Testis (tissue), 5 donors: ENCODE measurements around the gene IGSF9. TPM values are rescaled to one million over a fixed set of nuclear protein-coding genes. Genes with fewer than 3 reads are reported as not detected.

Experiments
- DNase-seq: peaks from one replicate; pipeline ENCODE4 v3.0.0-alpha.2; 2019
- H3K27ac ChIP-seq, 2 donors: fragments of 200-600 bp; sonication (generic); one replicate each; pipeline ENCODE4 v1.5.1; 2019
- H3K27me3 ChIP-seq: fragments of 200-600 bp; sonication (generic); one replicate; pipeline ENCODE4 v1.5.1; 2019
- H3K36me3 ChIP-seq: fragments of 200-600 bp; sonication (generic); one replicate; pipeline ENCODE4 v1.5.1; 2017; ENCODE audit warnings: low read depth; ENCODE audit errors: missing control alignments
- H3K4me1 ChIP-seq: fragments of 200-600 bp; sonication (generic); one replicate; pipeline ENCODE4 v1.5.1; 2019
- H3K4me3 ChIP-seq, 2 donors: fragments of 200-600 bp; sonication (generic); one replicate each; pipeline ENCODE4 v1.5.1; 2017 to 2019
- H3K9me3 ChIP-seq: fragments of 200-600 bp; sonication (generic); one replicate; pipeline ENCODE4 v1.5.1; 2017
- CTCF ChIP-seq, 3 experiments: fragments of 450-650 bp in 2 of 3; fragments of 200-600 bp in 1 of 3; sonication (generic) in 1 of 3; IDR thresholded peaks; one replicate each; pipeline ENCODE4 v1.5.1; 2016 to 2019; ENCODE audit warnings: antibody characterized with exemption in 3 of 3, mild to moderate bottlenecking in 2 of 3, moderate library complexity in 1 of 3
- POLR2A ChIP-seq: fragments of 450-650 bp; IDR thresholded peaks from one replicate; pipeline ENCODE4 v1.6.1; 2017; ENCODE audit warnings: antibody characterized with exemption, mild to moderate bottlenecking, moderate library complexity
- WGBS, 2 donors: methylation state at CpG; one replicate each; pipeline ENCODE4 v1.1.5; 2018; 5-methylcytosine and 5-hydroxymethylcytosine counted together
- intact Hi-C: fragments of 100-400 bp; cut with DNase I; formaldehyde crosslinking; loops from one replicate; pipeline ENCODE4 v1.15.1; 2023; ENCODE audit warnings: low total_unique reads
- long read RNA-seq, 2 donors: transcript quantifications; one replicate each; lab custom pipeline, GENCODE V29; 2026
- polyA plus RNA-seq: library from polyadenylated mRNA; stranded (reverse); fragments of 350-450 nt; fragmentation: Illumina TruSeq; extraction: RNeasy Lipid Tissue Mini Kit (QIAGEN cat#74804); gene quantifications from one replicate; pipeline ENCODE4 v1.2.3, GENCODE V29; 2014; ENCODE audit warnings: low read depth, low replicate concordance; ENCODE audit not compliant: insufficient read depth
- total RNA-seq, 2 donors: library from RNA; depleted of rRNA; stranded (reverse); fragments of >200 nt; gene quantifications; one replicate each; pipeline ENCODE4 v1.2.3, GENCODE V29; 2016

IGSF9 gene
- 10 to 100 TPM in 1 of 2 donors, 1 to 10 TPM in 1; 4.8 to 10.2 TPM for total RNA-seq
- 7.9 TPM for polyA plus RNA-seq
- long read RNA-seq, donor 1, result 0 reads
- long read RNA-seq, donor 2, result 0 reads

GRCh38 chr1:159945483-159946241 lies at the start of gene IGSF9:
Gene IGSF9 (minus strand): TSS chr1:159945613. CDS start chr1:159943454, 2,159 bp downstream.
- no peaks in the 10 kb centered on the region for H3K36me3 ChIP-seq
- peaks cover 12% of the 10 kb centered on the region for H3K4me1 ChIP-seq
- DNase-seq, result peak; percentile 89
- peak within 1 kb of the TSS; percentile 16 to 56 for H3K4me3 ChIP-seq
- H3K27ac ChIP-seq, result no peak within 1 kb of the TSS
- no peaks in the 10 kb centered on the region for H3K9me3 ChIP-seq
- 2 to 4% methylated on average over 20 to 35 of the region's 58 CpGs for WGBS, 2 donors
- TF ChIP-seq POLR2A, result no peak
- peak; percentile 12 to 53 (median 35) for TF ChIP-seq CTCF (IDR thresholded peaks at IDR 0.05)
- intact Hi-C loops, result no loop called here
- no peaks in the 10 kb centered on the region for H3K27me3 ChIP-seq

- no peak overlapping the region for H3K27ac ChIP-seq
- intact Hi-C loops, result no loop called here
- H3K9me3 ChIP-seq, result no peaks in the 10 kb centered on the region
- no peak for TF ChIP-seq POLR2A
- TF ChIP-seq CTCF (IDR thresholded peaks at IDR 0.05), result no peak
- H3K27me3 ChIP-seq, result no peaks in the 10 kb centered on the region
- no peak for DNase-seq
- 77 to 88% methylated on average over 2 of the region's 2 CpGs for WGBS, 2 donors
- H3K4me1 ChIP-seq, result no peaks in the 10 kb centered on the region
- no peaks in the 10 kb centered on the region for H3K36me3 ChIP-seq
- H3K4me3 ChIP-seq, result no peak overlapping the region
Measured at GRCh38 chr1:159994896-159995295, 49.5 kb upstream of the IGSF9 start.

- Histone ChIP-seq H3K27ac (no peak overlapping the region), H3K9me3 (no peaks in the 10 kb centered on the region), H3K36me3 (no peaks in the 10 kb centered on the region), H3K4me3 (no peak overlapping the region), H3K27me3 (no peaks in the 10 kb centered on the region), H3K4me1 (no peaks in the 10 kb centered on the region)
- TF ChIP-seq CTCF (IDR thresholded peaks at IDR 0.05), result no peak
- no peak for TF ChIP-seq POLR2A
- no peak for DNase-seq
- intact Hi-C loops, result no loop called here
- 43 to 78% methylated on average over 2 of the region's 2 CpGs for WGBS, 2 donors
Measured at GRCh38 chr1:159993911-159994310, 48.5 kb upstream of the IGSF9 start.

GRCh38 chr1:159992161-159992560 lies 46.7 kb upstream of the IGSF9 start:
- no peaks in the 10 kb centered on the region for H3K36me3 ChIP-seq
- intact Hi-C loops, result no loop called here
- no peak for DNase-seq
- no peak for TF ChIP-seq CTCF (IDR thresholded peaks at IDR 0.05)
- no peak for TF ChIP-seq POLR2A
- H3K9me3 ChIP-seq, result no peaks in the 10 kb centered on the region
- no peaks in the 10 kb centered on the region for H3K4me1 ChIP-seq
- H3K27ac ChIP-seq, result no peak overlapping the region
- WGBS, 2 donors, result 68 to 86% methylated on average over 1 of the region's 1 CpG
- H3K4me3 ChIP-seq, result no peak overlapping the region
- H3K27me3 ChIP-seq, result no peaks in the 10 kb centered on the region

- intact Hi-C loops, result no loop called here
- no peaks in the 10 kb centered on the region for H3K9me3 ChIP-seq
- H3K4me1 ChIP-seq, result no peaks in the 10 kb centered on the region
- TF ChIP-seq POLR2A (no peak), CTCF (IDR thresholded peaks at IDR 0.05) (no peak)
- H3K27ac ChIP-seq, result no peak overlapping the region
- H3K4me3 ChIP-seq, result no peak overlapping the region
- H3K27me3 ChIP-seq, result no peaks in the 10 kb centered on the region
- 82 to 84% methylated on average over 4 of the region's 4 CpGs for WGBS, 2 donors
- no peak for DNase-seq
- H3K36me3 ChIP-seq, result no peaks in the 10 kb centered on the region
Measured at GRCh38 chr1:159991513-159991912, 46.1 kb upstream of the IGSF9 start.
